HG03571 (cell line): ENCODE results near the gene LAMA2.

Experiments
- ATAC-seq: cut with Tn5 transposase; IDR thresholded peaks from one replicate; pipeline ENCODE4 v1.9.1; 2021; ENCODE audit not compliant: unreplicated experiment

Gene LAMA2

DNA sequence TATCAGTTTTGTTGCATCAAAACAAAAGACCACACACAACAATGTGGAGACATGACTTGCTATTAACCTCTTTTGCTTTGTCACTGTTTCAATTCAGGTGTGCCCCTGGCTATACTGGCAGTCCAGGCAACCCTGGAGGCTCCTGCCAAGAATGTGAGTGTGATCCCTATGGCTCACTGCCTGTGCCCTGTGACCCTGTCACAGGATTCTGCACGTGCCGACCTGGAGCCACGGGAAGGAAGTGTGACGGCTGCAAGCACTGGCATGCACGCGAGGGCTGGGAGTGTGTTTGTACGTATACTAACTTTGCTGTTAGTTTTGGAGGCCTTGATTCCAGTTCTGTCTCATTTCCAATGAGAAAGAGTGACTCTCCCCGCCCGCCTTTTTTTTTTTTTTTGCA is 470.1 kb downstream of the LAMA2 start:
- no peak for ATAC-seq

DNA sequence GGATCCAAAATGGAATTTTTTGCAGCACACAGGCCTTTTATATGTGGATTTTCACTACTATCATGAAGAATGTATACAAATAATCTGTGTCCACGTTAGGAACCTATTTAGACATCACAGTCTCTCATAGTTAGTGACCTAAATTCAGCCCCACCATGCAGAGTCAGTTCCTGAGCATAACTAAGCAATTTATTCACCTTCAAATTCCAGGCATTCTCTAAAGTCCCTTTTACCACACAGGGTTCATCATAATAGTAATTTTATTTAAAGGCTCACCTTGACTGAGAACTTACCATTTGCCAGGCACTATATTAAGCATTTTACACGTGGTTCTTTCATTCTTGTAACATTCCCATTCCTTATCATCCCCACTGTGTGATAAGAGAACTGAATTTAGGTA is 473.2 kb downstream of the LAMA2 start:
- ATAC-seq = no peak

DNA sequence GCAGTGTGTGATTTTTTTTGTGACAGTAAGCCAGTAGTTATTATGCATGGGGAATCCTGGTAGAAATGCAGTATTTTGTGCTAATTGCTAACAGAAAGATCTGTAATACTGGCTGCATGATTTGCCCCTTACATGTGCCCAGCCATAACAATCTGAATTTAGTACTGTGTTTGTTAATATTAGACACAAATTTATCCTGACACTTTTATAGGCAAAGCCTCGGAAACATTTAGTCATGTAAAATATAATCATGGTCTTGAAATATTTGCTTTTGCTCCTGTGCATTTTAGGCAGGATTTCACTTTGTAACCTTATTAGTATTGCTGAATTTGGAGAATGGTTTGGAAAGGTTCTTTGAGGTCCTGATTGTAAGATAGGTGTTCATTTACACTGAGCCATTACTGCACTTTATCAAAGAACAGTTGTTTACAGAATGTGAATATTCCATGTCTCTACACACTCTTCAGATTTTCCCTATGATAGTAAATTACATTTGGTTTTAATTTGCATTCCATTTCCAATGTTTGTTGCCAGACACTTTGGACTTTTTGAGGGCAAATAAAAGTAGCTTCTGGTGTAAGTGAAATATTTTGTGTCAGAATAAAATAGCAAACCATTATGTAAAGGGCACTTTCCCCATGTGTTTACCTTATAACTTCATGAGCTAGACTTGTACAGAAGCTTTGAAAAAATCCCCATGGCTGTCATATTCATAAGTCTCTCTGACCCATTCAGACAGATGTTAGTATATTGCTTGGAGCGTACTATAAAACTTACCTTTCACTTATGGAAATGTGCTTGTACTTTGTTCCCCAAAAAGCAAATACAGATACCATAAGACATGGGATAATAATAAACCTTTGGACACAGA is 477.1 kb downstream of the LAMA2 start:
- no peak for ATAC-seq

DNA sequence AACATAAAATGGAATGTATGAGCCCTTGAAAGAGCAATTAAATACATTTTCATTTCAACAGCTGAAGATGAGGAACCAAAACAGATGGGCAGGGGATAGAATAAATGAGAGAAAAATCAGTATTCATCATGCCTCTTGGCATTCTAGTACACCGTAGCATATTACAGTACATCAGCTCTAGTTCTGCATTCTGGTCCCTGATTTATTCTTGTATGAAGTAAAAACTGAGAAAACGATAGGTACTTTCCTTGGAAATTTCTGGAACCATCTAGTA is 477.7 kb downstream of the LAMA2 start:
- no peak for ATAC-seq

DNA sequence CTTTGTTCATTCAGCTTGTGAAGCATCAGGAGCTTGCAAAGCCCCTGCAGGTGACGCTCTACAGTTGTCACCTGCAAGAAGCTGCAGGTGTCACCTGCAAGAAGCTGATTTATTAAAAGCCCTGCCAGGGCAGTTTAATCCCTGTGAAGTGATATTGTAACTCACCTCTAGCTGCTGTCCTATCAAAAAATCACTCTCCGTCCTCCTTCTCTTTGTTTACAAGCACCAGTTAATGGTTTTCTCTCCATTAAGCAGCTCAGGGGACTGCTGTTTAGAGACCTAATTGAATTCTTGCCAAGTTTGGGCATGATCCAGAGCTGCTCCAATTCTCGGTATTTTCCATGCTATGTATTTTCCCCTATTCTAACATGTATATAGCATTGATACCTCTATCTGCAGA is 481.1 kb downstream of the LAMA2 start:
- no peak for ATAC-seq

DNA sequence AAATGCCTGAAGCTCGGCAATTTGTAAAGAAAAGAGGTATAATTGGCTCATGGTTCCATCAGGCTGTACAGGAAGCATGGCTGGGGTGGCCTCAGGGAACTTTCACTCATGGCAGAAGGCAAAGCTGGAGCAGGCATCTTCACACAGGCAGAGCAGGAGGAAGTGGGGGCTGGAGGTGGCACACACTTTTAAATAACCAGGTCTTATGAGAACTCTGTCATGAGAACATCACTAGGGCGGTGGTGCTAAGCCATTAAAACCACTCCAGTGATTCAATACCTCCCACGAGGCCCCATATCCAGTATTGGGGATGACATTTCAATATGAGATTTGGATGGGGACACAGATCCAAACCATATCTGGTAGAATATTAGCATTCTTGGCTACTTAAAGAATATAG is 481.8 kb downstream of the LAMA2 start:
- ATAC-seq = no peak

DNA sequence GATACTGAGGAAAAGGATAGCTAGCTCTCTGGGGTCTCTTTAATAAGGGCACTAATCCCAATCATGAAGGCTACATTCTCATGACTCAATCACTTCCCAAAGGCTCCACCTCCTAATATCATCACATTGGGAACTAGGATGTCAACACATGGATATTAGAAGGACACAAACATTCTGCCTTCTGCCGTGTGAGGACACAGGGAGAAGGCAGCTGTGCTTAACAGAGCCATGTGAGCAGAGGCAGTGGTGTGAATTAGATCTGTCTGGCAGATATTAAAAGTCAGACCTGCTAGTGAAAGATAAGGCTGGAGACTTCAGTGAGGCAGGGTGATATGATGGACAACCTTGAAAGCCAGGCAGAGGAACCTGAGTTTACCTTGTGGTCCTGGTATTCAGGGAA is 485.1 kb downstream of the LAMA2 start:
- no peak for ATAC-seq

DNA sequence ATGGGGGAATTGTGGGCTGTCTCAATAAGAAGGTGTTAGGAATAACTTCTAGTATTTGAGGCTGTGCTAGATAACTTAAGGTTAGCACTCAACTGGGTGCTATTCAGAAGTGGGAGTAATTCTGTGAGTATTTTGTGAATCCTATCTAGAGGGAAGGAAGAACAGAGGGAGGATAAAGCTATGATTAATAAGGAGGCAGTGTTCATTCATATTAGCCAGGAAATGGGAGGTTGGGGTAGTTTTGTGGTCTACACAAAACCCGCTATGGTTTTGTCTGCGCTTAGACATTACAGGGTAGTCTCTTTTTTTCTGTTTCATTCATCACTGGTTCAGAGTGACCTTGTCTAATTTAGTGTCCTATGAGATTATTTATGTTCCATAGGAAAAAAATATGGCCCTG is 486.0 kb downstream of the LAMA2 start:
- no peak for ATAC-seq

DNA sequence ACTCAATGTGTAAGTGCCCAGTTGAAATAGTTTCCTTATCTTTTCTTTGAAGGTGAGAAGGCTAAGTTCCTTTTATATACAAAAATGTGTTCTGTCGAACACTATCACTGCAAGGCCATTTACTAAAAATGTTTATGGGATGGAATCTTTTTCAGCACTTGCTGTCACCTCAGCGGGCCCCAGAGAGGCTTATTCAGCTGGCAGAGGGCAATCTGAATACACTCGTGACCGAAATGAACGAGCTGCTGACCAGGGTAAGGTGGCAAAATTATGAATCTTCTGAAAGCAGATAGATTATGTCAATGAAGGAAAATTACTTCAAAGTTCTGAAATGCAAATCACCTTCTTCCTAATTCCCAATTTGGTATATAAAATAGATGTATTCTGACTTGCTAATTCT is 486.8 kb downstream of the LAMA2 start:
- ATAC-seq = no peak

DNA sequence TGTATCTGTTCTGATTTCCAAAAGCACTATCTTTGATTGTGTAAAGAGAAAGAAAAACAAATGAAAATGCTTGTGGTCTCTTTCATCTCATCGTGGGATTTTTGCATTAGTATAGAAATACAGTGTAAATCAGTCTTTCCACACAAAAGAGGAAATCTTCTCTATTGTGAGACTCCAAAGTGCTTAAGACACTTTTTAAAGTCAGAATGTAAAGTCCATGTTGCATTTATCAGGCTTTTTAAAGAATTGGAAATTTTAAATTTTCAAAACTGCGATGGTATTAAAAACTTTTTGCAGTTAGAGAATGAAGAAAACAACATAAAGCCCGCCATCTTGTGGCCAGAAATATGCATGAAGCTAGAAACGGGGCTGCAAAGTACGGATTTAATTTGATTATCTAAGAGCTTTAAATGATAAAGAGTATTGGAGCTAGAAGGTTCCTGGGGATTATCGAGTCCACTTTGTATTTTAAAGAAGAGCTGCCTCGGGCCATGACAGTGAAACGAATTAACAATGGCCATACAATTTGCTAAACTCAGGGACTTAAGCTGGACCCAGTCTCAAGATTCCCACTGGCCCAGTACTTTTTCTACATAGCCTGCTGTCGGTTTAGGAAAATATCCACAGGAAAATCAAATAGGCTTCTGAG is 487.5 kb downstream of the LAMA2 start:
- no peak for ATAC-seq

DNA sequence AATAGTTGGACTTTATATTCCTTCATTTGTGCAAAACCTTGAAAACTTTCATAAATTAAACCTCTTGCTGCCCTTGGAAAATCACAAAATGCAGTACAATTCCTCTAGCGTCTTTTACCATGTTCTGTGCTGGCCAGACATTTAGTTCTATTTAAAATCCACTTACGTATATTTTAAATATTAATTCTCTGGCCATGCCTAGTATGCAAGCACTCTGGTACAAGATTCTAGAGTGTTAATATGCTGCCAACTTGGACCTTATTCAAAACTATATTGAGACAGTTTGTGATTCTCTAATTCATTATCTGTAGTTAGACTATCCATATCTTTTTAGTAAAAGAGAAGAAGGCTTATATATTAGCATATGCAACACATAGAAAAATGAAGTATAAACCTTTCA is 498.9 kb downstream of the LAMA2 start:
- ATAC-seq = no peak

DNA sequence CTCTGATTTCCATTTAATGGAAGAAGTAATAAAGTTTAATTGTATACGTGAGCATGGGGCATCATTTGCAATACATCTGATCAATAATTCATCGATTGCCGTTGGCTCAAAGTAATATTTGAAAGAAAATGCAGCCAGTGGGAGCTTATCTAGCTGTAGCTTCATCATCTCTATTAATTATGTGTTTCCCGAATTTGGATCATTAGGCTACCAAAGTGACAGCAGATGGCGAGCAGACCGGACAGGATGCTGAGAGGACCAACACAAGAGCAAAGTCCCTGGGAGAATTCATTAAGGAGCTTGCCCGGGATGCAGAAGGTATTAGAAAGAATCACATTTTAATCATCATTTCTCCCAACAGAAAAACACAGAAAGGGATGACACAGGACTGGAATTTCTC is 500.0 kb downstream of the LAMA2 start:
- ATAC-seq = no peak

DNA sequence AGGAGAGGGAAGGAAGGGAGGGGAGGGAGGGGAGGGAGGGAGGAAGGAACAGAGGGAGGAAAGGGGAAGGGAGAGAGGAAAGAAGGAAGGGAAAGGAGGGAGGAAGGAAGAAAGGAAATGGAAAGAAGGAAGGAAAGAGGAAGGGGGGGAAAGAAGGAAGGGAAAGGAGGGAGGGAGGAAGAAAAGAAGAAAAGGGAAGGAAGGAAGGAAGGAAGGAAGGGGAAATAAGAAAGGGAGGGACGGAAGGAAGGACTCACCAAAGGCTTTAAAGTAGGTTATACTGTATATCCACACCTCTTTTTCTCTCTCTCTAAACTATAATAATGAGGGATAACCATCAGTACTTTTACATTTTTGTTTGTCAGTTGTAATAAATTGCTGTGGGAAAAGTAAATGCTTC is 502.2 kb downstream of the LAMA2 start:
- ATAC-seq = no peak

DNA sequence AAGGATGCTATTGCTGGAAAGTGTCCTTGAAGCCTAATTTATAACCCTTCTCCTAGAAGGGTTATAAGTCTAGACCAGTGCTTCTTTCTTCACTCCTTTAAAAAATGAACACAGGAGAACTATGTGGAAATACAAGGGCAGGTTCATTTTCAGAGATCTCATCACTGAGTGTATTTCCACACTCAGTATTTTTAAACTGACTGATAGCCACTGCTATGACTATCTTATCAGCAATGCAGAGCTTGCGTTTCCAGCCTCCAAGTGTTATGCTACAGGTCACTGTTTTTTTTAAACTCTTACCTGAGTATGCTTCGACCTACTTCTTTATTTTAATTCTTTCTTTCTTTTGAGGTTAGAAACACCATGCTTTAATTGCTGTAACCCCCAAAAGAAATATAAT is 508.0 kb downstream of the LAMA2 start:
- ATAC-seq = no peak

DNA sequence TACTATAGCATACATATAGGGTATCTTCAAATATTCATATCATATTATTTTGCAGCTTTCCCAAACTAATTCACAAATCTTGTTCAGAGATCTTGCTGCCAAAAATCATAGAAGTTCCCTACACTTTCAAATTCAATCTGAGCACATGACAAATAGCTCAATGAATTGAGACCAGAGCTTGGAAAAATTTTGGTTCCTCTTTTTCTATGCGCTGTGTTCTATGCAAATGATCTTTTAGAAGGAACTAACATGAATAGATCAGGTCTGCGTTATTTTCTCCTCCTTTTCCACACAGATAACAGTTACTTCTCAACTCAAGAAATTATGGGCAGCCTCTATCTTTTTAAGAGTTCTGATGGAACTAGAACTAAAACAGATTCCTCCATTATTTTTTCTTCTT is 510.7 kb downstream of the LAMA2 start:
- no peak for ATAC-seq

DNA sequence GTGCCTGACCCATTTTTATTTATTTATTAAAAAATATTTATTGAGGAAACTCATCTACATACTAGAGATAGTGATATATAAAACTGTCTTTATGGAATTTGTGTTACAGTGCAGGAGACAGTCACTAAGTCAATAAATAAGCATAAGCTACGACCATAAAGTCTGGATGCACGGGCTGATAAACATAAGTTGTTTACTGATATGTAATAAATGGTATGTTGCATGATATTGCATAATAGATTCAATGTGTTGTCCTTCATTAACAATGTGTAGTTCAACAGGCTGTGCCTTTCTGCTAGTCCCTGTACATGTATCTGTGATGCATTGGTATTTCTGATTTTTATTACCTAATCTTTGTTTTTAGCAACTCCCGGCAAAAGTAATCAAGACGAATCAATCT is 515.8 kb downstream of the LAMA2 start:
- no peak for ATAC-seq

DNA sequence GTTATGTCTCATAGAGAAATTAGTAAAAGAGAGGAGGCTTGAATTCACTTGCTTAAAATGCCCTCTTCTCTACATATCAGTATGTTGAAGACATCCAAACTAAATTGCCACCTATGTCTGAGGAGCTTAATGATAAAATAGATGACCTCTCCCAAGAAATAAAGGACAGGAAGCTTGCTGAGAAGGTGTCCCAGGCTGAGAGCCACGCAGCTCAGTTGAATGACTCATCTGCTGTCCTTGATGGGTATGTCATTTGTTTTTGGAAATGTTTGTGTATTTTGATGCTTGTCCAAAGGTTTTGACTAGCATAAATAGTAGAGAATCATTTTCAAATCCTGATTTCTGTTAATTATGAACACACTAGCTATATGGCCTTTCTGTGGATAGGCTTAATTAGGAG is 519.3 kb downstream of the LAMA2 start:
- ATAC-seq = no peak

DNA sequence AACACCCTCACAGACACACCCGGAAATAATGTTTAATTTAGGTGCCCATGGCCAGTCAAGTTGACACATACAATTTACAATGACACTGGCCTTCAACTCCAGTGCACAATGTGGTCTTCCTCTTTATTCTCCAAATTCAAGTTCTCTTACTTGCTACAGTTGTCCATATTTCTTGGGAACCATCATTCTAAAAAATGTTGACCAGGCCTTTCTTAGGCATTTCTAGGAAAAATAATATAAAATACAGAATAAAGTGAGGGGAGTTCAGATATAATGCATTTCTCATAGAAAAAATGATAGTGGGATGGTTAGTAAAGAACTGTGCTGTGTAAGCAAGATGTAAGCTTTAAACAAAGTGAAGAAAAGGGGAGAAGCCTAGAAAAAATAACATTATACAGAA is 528.2 kb downstream of the LAMA2 start:
- no peak for ATAC-seq

DNA sequence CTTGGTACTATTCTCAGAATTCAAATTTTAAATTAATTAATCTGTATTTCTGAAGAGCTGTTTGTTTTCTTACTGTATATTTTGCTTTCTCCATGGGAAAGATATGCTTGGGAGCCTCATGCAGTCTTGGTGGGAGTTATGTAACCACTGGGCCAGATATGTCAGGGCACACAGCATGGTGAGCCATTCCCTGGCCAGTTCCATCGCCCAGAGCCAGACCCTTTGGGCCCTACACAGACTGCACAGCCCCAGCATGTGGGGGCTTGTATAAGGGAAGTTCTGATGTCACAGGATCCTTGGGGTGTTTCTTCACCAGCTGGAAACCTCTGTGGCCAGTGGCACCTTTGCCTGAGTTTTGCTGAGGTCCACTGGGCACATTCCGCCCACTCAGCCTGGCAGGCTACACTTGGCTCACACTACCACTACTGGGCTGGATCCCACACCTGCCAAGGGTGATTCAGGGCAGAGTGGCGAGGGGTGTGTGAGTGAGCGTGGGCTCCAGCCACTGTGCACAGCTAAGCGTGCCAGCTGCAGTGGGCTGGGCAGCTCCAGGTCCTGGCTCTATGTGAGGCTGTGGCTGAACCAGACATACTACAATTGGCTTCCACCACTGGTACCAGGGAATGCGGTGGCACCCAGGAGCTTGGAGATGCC is 533.5 kb downstream of the LAMA2 start:
- ATAC-seq = no peak

DNA sequence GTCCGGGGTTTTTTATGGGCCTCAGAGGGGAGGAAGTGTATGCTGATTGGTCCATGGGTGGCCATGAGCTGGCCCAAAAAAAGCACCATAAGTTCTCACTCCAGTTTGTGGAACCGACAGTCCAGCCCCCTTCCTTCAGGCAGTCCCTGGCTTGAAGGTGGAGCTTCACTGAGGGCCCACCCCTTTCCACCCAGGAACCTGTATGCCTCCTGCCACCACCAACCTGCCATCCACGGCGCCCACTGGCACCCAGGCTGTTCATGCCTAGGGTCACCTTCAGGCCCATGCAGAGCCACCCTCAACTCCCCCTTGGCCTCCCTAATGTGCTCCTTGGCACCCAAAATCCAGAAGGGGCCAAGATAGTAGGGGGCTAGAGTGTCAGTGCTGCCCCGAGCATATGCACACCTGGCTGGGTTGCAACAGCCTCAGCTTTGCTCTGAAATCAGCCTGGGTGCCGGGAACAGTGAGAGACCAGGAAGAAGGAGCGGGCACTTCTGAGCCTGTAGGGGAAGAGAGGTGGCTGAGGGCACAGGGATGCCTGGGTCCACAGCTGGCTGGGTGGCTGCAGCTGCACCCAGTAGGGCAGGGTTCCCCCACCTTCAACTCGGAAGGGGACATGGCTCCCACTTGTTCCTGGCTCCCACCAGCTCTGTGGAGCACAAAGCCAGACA is 534.6 kb downstream of the LAMA2 start:
- no peak for ATAC-seq

DNA sequence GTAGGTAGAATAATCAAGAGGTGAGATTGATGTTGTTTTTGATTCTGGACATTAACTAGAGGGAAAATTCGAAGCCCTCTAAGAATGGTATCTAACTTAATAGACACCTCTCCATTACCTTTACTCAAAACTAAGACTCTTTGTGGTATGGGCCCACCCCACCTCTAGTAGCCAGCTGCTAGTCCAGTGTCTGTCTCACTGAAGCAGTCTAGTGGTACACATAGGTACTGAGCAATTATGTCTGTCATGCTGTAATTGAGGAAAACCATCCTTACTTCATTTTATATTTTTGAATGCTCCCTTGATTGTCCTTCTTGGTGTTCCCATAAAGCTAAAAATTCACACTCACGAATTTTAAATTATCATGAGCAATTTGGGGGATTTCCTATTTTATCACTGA is 536.4 kb downstream of the LAMA2 start:
- ATAC-seq = no peak

DNA sequence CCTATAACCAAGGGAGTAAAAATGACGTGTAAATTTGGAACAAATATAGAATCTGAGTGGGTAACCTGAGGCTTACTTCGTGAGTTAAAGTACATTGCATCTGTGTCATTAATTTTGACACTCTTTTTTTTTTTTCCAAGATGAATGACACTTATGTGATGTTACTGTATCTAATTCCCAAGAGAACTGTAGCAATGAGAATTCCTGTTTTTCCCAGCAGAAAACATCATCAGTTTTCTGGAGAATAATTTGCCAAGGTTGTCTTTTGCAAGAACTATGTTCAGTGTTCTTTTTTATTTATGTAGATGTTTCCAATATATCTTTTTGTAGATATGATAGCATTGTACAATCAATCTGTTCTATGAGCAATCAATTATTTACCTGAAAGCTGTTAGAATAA is 543.4 kb downstream of the LAMA2 start:
- ATAC-seq = no peak
